Middle frontal gyrus (tissue), 1 donor: ENCODE data around the gene EFTUD2.
"Not testable (repeated sequence)": the region's sequence is repeated elsewhere in the genome, so short reads cannot be mapped to it uniquely, and the experiment has no call there.

Experiments
- DNase-seq: peaks from one replicate; pipeline ENCODE4 v3.0.0-alpha.2; 2015; ENCODE audit warnings: low spot score; ENCODE audit errors: extremely low spot score

EFTUD2 gene

DNA sequence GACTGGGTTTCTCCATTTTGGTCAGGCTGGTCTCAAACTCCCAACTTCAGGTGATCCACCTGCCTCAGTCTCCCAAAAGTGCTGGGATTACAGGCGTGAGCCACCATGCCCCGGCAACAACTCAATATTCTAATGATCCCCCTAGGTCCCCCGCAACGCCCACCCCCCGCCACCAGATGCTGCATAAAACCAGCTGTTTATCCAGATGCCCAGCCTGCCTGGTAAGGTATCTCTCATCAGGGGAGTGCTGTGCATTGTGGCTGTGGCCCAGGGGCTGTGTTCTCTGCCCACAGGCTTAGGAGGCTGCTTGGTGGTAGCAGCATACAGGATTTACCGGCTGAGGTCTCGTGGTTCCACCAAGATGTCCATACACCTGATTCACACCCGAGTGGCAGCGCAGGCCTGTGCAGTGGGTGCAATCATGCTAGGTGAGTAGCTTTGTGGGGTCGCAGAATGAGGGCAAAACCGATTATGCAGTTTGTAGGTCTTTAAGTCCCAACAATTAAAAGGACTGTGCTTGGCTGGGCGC is 50.2 kb downstream of the EFTUD2 start:
- DNase-seq = no peak

DNA sequence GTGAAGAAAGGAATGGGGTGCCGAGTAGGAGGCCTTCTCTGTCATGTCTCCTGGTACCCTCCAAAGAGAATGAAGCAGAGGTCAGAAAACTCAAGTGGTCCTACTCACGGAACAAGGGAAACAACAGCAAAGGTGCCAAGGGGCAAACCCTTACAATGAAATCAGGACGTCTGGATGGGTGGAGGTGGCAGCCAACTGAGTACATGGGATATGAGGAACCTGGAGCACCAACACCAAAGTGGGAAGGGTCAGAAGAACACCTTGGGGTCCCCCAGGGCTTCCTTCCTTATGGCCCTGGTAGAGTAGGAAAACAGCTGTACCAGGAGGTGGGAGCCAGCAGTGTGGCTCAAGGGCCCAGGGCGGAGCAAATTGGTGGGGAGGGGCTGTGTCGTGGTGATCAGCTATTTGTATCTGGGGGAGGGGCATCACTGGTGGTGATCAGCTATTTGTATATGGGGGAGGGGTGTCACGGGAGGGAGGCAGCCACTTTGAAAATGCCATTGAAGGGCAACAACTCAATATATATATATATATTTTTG is 50.9 kb downstream of the EFTUD2 start:
- DNase-seq = no peak

DNA sequence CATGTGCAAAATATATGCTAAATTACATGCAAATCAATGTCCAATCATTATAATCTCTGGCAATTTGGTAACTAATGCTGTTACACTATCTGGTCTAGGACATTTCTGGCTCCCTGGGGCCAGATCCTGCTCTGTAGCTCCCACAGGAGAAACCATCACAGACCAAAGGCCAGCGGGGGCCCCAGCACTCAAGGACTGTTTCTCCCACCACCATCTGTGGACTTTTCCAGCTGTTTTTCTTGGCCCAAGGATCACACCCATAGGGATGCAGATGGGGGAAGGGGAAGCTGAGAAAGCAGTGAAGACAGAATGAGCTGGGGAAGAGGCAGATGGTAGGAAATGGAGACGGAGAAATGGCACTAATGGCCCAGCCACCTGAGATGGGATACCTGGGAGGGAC is 51.7 kb downstream of the EFTUD2 start, which contains the start of gene HIGD1B:
Gene HIGD1B, plus strand, starts transcription at position 298 of the 400 bp plus-strand sequence. CDS start 270 bp downstream, outside the sequence.
- DNase-seq = no peak

- no peak for DNase-seq
Observed at GRCh38 chr17:44846206-44846605, 53.0 kb downstream of the EFTUD2 start.

GRCh38 chr17:44844390-44844830 is 54.8 kb downstream of the EFTUD2 start:
- no peak for DNase-seq

DNA sequence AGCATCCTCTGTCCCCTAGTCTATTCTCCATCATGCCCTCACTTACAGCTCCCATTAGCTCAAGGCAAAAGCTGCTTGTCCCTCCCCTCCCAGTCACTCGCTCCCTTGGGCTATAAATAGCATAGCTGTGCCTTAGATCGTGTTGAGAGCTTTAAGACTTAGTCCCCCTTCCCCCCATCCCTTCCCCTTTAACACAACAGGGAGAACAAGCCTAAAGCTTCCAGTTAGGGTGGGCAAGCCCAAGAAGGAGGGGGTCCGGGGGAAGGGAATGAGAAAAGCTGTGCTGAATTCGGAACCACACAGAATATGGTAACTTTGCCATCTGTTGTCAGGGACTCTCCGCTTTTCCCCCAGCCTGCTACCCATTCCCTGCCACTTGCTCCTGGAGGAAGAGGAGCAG is 56.5 kb downstream of the EFTUD2 start:
- DNase-seq = no peak

GRCh38 chr17:44840936-44841335 is 58.3 kb downstream of the EFTUD2 start:
- DNase-seq = no peak

DNA sequence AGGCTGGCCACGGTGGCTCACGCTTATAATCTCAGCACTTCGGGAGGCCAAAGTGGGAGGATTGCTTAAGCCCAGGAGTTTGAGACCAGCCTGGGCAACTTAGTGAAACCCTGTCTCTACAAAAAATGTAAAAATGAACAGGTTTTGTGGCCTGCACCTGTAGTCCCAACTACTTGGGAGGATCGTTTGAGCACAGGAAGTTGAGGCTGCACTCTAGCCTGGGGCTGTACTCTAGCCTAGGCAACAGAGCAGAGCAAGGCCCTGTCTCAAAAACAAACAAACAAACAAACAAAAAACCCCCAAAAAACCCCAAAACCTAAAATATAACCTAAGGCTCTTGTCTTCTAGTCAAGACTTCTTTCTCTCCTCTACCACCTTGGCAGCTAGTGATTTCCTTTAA is 59.0 kb downstream of the EFTUD2 start:
- DNase-seq = no peak

GRCh38 chr17:44837196-44837595 is 62.0 kb downstream of the EFTUD2 start:
- no peak for DNase-seq

GRCh38 chr17:44832805-44833204 is 66.4 kb downstream of the EFTUD2 start:
- no peak for DNase-seq

- no peak for DNase-seq
Observed at GRCh38 chr17:44831371-44831770, 67.9 kb downstream of the EFTUD2 start.

DNA sequence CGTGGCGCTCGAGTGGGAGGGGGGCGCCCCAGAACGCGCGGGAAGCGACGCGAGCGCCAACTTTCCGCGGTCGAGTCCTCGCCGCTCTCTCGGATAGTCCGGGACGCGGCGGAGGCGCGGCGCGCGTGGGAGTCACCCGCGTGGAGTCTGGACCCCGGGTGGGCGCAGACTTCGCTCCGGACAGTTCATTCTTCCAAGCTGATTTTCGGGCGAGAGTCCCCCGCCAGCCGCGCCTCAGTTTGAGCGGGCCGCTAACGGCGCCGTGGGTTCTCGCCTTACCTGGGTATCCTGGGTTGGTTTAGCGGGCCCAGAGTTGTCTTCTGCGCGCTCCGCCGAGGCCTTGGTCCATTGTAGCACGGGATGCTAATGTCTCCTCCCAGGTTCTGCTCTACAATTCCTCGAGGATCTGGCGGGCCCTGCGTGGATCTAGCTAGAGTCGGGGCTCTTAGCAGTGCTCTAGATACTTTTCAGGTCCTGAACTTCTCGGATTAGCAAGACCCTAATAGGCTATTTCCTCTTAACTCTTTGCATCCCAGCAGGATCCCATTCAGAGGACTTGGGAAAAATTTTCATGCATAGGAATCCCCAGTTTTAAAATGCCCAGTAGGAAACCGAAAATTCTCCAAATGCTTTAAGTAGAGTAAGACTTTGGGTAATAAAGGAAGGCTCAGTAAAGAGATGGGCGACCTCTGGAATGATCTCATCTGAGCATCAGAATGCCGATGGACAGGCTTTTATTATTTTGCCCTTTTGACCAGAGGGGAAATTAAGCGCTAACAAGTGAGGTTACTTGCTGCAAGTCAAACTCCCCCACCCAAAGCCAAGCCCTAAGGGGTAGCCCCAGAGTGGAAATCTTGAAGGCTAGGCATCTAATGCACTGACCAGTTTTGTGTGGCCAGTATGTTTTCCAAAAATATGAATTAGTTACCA is 68.6 kb downstream of the EFTUD2 start:
- no peak for DNase-seq

DNA sequence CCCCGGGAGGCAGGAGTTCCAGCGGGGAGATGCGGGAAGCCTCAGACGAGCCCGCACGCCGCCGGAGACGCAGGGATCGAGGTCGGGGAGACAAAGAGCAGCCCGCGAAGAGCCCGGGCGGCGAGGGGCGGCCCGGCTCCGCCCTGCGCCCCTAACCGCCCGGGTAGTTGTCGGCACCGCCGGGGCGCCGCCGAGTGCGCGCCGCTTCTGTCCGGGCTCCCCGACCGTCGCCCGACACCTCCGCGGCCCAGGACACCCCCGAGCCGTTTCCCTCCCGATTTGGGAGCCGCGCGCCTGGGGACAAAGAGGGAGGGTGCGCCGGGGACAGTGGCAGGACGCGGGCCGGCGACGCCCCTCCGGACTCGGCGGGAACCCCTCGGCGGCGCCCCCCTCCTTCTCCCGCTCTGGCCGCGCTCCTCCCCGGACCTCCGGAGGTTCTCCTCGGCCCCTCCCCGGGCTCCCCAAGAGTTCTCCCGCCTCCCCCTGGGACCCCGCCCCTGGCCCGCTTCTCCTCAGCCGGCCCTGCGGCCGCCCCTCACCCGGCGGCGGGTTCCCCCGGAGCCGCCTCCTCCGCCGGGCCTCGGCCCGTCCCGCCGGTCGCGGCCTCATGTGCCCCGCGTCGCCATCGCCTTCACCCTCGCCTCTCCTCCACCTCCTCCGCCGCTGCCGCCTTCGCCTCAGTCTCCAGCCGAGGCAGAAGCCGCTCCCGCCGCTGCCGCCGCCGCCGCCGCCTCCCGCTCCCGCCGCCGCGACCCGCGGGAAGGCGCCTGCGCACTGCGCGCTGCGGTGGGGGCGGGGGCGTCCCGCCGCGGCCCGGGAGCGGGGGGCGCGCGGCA is 69.5 kb downstream of the EFTUD2 start, which contains the start of gene GJC1:
Gene GJC1, minus strand, starts transcription at position 765 of the 836 bp plus-strand sequence. CDS start 24,470 bp downstream, outside the sequence.
- DNase-seq = no peak

DNA sequence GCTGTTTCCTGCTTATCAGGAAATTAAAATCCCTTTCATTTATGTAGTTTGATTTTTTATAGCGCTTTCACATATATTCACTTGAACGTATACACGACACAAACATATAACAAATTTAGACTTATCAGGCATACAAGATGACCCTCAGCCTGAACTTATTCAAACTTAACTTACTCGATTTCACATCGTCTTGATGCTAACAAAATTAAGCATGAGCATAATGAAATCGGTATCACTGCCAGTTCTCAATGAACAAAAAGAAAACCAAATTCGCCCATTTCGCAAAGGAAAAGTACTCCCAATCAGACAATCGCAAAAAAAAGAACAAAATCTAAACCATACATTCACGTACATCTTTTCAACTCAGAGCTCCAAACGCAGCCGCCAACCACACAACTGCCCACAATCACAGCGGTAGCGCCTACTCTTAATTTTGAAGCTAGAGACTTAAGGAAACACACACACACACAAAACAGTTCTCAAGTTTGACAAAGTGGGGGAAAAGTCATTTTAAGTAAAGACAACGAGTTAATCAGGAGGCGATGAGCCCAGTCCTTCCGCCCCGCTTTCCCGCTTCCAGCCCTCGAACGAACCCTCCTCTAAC is 70.2 kb downstream of the EFTUD2 start:
- no peak for DNase-seq

- no peak for DNase-seq
Observed at GRCh38 chr17:44827863-44828262, 71.4 kb downstream of the EFTUD2 start.

DNA sequence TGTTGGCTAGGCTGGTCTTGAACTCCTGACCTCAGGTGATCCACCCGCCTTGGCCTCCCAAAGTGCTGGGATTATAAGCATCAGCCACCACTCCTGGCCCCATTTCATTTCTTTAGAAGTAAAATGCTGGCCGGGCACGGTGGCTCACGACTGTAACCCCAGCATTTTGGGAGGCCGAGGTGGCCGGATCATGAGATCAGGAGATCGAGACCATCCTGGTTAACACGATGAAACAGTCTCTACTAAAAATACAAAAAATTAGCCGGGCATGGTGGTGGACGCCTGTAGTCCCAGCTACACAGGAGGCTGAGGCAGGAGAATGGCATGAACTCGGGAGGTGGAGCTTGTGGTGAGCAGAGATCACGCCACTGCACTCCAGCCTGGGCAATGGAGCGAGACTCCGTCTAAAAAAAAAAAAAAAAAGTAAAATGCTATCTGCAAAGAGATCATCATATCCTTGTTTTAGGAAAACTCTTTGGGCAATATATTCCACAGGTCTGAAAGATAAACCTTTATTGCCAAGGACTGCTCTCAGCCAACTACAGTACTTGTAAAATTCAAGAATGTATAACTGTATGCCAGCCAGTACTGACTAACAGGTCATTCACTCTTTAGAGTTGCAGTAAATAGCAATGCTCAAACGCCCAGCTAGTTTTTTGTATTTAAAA is 73.0 kb downstream of the EFTUD2 start:
- DNase-seq = no peak

DNA sequence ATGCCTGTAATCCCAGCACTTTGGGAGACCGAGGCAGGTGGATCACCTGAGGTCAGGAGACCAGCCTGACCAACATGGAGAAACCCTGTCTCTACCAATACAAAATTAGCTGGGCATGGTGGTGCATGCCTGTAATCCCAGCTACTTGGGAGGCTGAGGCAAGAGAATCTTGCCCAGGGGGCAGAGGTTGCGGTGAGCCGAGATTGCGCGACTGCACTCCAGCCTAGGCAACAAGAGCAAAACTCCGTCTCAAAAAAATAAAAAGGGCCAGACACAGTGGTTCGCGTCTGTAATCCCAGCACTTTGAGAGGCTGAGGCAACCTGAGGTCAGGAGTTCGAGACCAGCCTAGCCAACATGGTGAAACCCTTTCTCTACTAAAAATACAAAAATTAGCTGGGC is 74.0 kb downstream of the EFTUD2 start:
- DNase-seq = not testable (repeated sequence)

- no peak for DNase-seq
Observed at GRCh38 chr17:44820631-44821212, 78.5 kb downstream of the EFTUD2 start.

GRCh38 chr17:44818508-44818907 is 80.7 kb downstream of the EFTUD2 start:
- not testable (repeated sequence) for DNase-seq

- no peak for DNase-seq
Observed at GRCh38 chr17:44812263-44812662, 87.0 kb downstream of the EFTUD2 start.
